Head of caudate nucleus (tissue), 42 donors: ENCODE measurements around the gene OR5M3.

Experiments used
- DNase-seq, 42 donors: peaks; one replicate each; pipeline versions ENCODE4 v3.0.0 to v3.0.0-alpha.2; 2020 to 2021; ENCODE audit warnings: mixed read lengths in 7 of 42
- intact Hi-C: fragments of 100-400 bp; cut with DNase I; formaldehyde crosslinking; loops from one replicate; pipeline ENCODE4 v1.15.0; 2022

Gene OR5M3

DNA sequence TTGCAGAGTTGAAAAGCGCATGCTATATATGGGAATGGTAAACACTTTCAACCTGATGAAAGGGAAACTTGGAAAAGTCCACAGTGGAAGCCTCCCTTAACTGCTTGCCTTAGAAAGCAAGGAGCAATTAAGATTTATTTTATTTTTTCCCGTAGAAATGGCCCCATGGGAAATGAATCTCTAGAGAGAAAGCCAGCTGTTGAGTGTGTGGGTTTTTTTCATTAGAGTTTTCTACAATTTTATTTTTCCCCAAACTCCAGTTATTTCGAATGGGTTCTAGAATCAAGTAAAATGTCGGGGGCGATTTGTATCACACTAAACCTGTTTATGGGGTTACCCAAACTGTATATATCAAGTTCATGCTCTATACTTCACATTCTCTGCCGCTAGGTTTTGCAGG lies at the start of gene OR5M3:
OR5M3 (minus strand) TSS at position 101 of the 400 bp plus-strand sequence. CDS start 2,855 bp downstream, outside the sequence.
- DNase-seq: no peak
- intact Hi-C loops: no loop called here

GRCh38 chr11:56522008-56522407 lies 48.9 kb upstream of the OR5M3 start:
- intact Hi-C loops: no loop called here
- DNase-seq: no peak

GRCh38 chr11:56513280-56513679 lies 40.1 kb upstream of the OR5M3 start:
- DNase-seq: no peak
- intact Hi-C loops: no loop called here

GRCh38 chr11:56509439-56509838 lies 36.3 kb upstream of the OR5M3 start:
- DNase-seq: no peak

DNA sequence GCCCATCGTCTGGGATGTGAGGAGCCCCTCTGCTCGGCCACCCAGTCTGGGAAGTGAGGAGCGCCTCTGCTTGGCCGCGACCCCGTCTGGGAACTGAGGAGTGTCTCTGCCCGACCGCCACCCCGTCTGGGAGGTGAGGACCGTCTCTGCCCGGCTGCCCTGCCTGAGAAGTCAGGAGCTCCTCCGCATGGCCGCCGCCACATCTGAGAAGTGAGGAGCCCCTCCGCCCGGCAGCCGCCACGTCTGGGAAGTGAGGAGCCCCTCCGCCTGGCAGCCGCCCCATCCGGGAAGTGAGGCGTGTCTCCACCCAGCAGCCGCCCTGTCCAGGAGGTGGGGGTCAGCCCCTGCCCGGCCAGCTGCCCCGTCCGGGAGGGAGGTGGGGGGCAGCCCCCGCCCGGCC lies 23.9 kb upstream of the OR5M3 start:
- no peak for DNase-seq

More at GRCh38 chr11:56509439-56509838, 36.3 kb upstream of the OR5M3 start:
- intact Hi-C loops: no loop called here

GRCh38 chr11:56495117-56495516 lies 22.0 kb upstream of the OR5M3 start:
- intact Hi-C loops: no loop called here
- no peak for DNase-seq

More for the DNA sequence above, 23.9 kb upstream of the OR5M3 start:
- intact Hi-C loops: no loop called here

GRCh38 chr11:56491270-56491669 lies 18.1 kb upstream of the OR5M3 start, which contains the start of gene OR5M8:
Gene OR5M8 (minus strand): TSS chr11:56491370. CDS start chr11:56491370, 0 bp downstream.
- no peak for DNase-seq
- intact Hi-C loops: no loop called here

- intact Hi-C loops: no loop called here
- DNase-seq: no peak
These were observed 13.6 kb upstream of the OR5M3 start for GRCh38 chr11:56486801-56487200.

DNA sequence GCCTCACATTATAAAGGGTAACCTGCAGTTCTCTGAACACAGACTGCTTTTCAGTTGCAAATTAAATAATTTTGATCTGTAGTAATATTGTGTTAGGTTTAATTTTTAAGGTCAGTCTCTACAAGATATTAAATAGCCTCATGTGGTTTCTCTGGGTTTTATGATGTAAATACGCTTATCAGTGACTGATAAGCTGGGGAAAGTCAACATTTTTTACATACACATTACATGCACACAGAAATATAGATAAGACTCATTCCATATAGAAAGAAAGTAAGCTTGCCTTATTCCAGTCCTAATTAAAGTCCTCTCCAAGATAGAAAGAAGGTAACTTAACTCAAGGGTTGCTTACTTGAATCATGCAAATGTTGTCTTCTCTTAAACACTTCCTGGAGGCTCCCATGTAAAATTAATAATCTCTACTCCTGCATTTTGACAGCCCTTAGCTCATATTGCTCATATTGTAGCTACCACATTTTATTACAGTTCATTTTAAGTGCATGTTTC lies 1.6 kb upstream of the OR5M3 start:
- intact Hi-C loops: no loop called here

DNA sequence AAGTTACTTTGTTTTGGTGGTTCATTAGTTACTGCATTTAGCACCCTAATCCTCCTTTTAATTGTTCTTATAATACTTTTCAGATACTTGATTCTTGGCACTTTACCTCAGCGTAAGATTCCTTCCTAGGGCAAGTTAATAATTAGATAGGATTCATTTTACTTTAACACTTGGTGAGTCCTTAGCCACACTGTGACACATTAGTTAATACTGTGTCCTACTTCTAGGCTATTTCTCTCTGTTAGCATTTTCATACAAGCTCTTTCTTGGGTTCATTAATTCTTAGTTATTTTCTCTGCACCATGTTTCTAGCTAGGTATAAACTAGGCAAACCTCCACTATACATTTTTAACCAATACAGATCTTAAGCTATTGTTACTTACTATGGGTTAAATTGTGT lies 16.1 kb downstream of the OR5M3 start:
- no peak for DNase-seq
- intact Hi-C loops: no loop called here

More for the DNA sequence above, 1.6 kb upstream of the OR5M3 start:
- DNase-seq: no peak

- intact Hi-C loops: no loop called here
These were observed 19.6 kb downstream of the OR5M3 start for GRCh38 chr11:56453521-56453920.

More at GRCh38 chr11:56453521-56453920, 19.6 kb downstream of the OR5M3 start:
- no peak for DNase-seq
